ENCODE results near the gene DNALI1.

GRCh38 chr1:37609002-37609401 is 52.3 kb downstream of the DNALI1 start:
- TF ChIP-seq FOXK2 (IDR thresholded peaks at IDR 0.05) (no peak), ELF4 (IDR thresholded peaks at IDR 0.05) (no peak), SUZ12 (IDR thresholded peaks at IDR 0.05) (no peak), HDGF (IDR thresholded peaks at IDR 0.05; ENCODE audit: borderline replicate concordance) (no peak), FOXA1 (IDR thresholded peaks at IDR 0.05) (no peak), ARNT (IDR thresholded peaks at IDR 0.05) (no peak)

Data from HEK293T (cell line).